Suprapubic skin (tissue), 4 donors: ENCODE data around the gene PRXL2B.

ENCODE experiments used
- CTCF ChIP-seq, 2 donors: fragments of 200-600 bp in 1 of 2; fragments of 450-650 bp in 1 of 2; sonication (generic) in 1 of 2; IDR thresholded peaks; one replicate each; pipeline ENCODE4 v1.5.1; 2016 to 2019; ENCODE audit warnings: antibody characterized with exemption in 2 of 2, mild to moderate bottlenecking in 1 of 2, moderate library complexity in 1 of 2
- EP300 ChIP-seq: sonication (generic); formaldehyde crosslinking; IDR thresholded peaks from one replicate; pipeline ENCODE4 v1.6.1; 2017; ENCODE audit warnings: antibody characterized with exemption
- POLR2A ChIP-seq, 2 donors: fragments of 450-650 bp; IDR thresholded peaks; one replicate each; pipeline ENCODE4 v1.6.1; 2017; ENCODE audit warnings: antibody characterized with exemption in 2 of 2, mild to moderate bottlenecking in 2 of 2, moderate library complexity in 2 of 2
- POLR2AphosphoS5 ChIP-seq, 3 donors: sonication (generic); formaldehyde crosslinking; IDR thresholded peaks; one replicate each; pipeline ENCODE4 v1.6.1; 2017; ENCODE audit warnings: antibody characterized with exemption in 3 of 3

- TF ChIP-seq POLR2AphosphoS5 (IDR thresholded peaks at IDR 0.05) (no peak), EP300 (no peak), CTCF (IDR thresholded peaks at IDR 0.05) (no peak), POLR2A (IDR thresholded peaks at IDR 0.05) (no peak)
Measured at GRCh38 chr1:2624735-2625300, 38.2 kb downstream of the PRXL2B start.
